Spinal cord (tissue), 4 donors: Measurements from ENCODE around the gene CYSRT1. TPM values are rescaled to one million over a fixed set of nuclear protein-coding genes. Genes with fewer than 3 reads are reported as not detected.

ENCODE experiments used
- polyA plus RNA-seq, 2 donors: library from polyadenylated mRNA; unstranded; fragments of 120-200 nt; gene quantifications; one replicate each; pipeline ENCODE4 v1.2.1, GENCODE V29; 2013; ENCODE audit not compliant: insufficient read length in 2 of 2
- total RNA-seq, 2 donors: library from RNA; depleted of rRNA in 1 of 2; stranded (reverse); fragments of 120-200 nt in 1 of 2; fragments of >200 nt in 1 of 2; gene quantifications; one replicate each; pipeline versions ENCODE4 v1.2.3 to v1.2.4, GENCODE V29; 2013 to 2014

CYSRT1 gene
- total and polyA plus RNA-seq, 4 donors: 0.69 to 4.5 (median 2.2) TPM

Other genes with a start within 250 kb of the CYSRT1 start
Only the 30 nearest of the 32 such genes appear.
- gene PAXX, start 232.8 kb upstream of the CYSRT1 start, total RNA-seq: 10 to 100 TPM; 15.7 to 57.5 TPM
- 100 to 1,000 TPM in 1 of 2 donors, 10 to 100 TPM in 1; 87.9 to 108 TPM for gene PAXX, start 232.8 kb upstream of the CYSRT1 start, polyA plus RNA-seq
- gene CLIC3, start 228.6 kb upstream of the CYSRT1 start, total RNA-seq: 1 to 10 TPM; 2.0 to 6.4 TPM
- 1 to 10 TPM in 1 of 2 donors, under 1 TPM in 1; 0.35 to 2.0 TPM for gene CLIC3, start 228.6 kb upstream of the CYSRT1 start, polyA plus RNA-seq
- gene ABCA2, start 196.9 kb upstream of the CYSRT1 start, total RNA-seq: 10 to 100 TPM; 46.8 to 52.0 TPM
- gene ABCA2, start 196.9 kb upstream of the CYSRT1 start, polyA plus RNA-seq: 100 to 1,000 TPM; 139 to 151 TPM
- under 1 TPM; 0.06 to 0.40 TPM for gene FUT7, start 193.1 kb upstream of the CYSRT1 start, total RNA-seq
- gene FUT7, start 193.1 kb upstream of the CYSRT1 start, polyA plus RNA-seq: under 1 TPM; 0.51 to 0.52 TPM
- gene NPDC1, start 179.0 kb upstream of the CYSRT1 start, total RNA-seq: 10 to 100 TPM; 26.7 to 82.7 TPM
- 100 to 1,000 TPM; 245 to 276 TPM for gene NPDC1, start 179.0 kb upstream of the CYSRT1 start, polyA plus RNA-seq
- 1 to 10 TPM; 5.7 to 7.9 TPM for gene ENTPD2, start 171.1 kb upstream of the CYSRT1 start, total RNA-seq
- gene ENTPD2, start 171.1 kb upstream of the CYSRT1 start, polyA plus RNA-seq: 10 to 100 TPM; 49.1 to 50.7 TPM
- 10 to 100 TPM in 1 of 2 donors, 1 to 10 TPM in 1; 5.0 to 12.6 TPM for gene SAPCD2, start 154.6 kb upstream of the CYSRT1 start, total RNA-seq
- gene SAPCD2, start 154.6 kb upstream of the CYSRT1 start, polyA plus RNA-seq: 10 to 100 TPM; 18.4 to 19.0 TPM
- 1 to 10 TPM; 3.5 to 8.1 TPM for gene UAP1L1, start 147.7 kb upstream of the CYSRT1 start, total RNA-seq
- 1 to 10 TPM; 4.4 to 6.2 TPM for gene UAP1L1, start 147.7 kb upstream of the CYSRT1 start, polyA plus RNA-seq
- gene MAN1B1, start 138.2 kb upstream of the CYSRT1 start, total RNA-seq: 10 to 100 TPM; 38.3 to 61.3 TPM
- 10 to 100 TPM; 63.3 to 81.3 TPM for gene MAN1B1, start 138.2 kb upstream of the CYSRT1 start, polyA plus RNA-seq
- gene DPP7, start 110.4 kb upstream of the CYSRT1 start, total RNA-seq: 100 to 1,000 TPM in 1 of 2 donors, 10 to 100 TPM in 1; 29.8 to 101 TPM
- 100 to 1,000 TPM; 127 to 144 TPM for gene DPP7, start 110.4 kb upstream of the CYSRT1 start, polyA plus RNA-seq
- 10 to 100 TPM; 16.2 to 99.0 TPM for gene GRIN1, start 86.0 kb upstream of the CYSRT1 start, total RNA-seq
- 100 to 1,000 TPM; 193 to 207 TPM for gene GRIN1, start 86.0 kb upstream of the CYSRT1 start, polyA plus RNA-seq
- gene LRRC26, start 55.1 kb upstream of the CYSRT1 start, total RNA-seq: under 1 TPM; 0.30 to 0.50 TPM
- 1 to 10 TPM; 1.3 to 1.9 TPM for gene LRRC26, start 55.1 kb upstream of the CYSRT1 start, polyA plus RNA-seq
- not detected for gene TMEM210, start 53.1 kb upstream of the CYSRT1 start, total RNA-seq
- gene TMEM210, start 53.1 kb upstream of the CYSRT1 start, polyA plus RNA-seq: under 1 TPM in 1 of 2 donors, not detected in 1; 0.42 TPM
- 10 to 100 TPM; 18.4 to 30.1 TPM for gene ANAPC2, start 36.6 kb upstream of the CYSRT1 start, total RNA-seq
- 10 to 100 TPM; 58.2 to 69.8 TPM for gene ANAPC2, start 36.6 kb upstream of the CYSRT1 start, polyA plus RNA-seq
- 10 to 100 TPM; 28.1 to 53.5 TPM for gene SSNA1, start 36.5 kb upstream of the CYSRT1 start, total RNA-seq
- 10 to 100 TPM; 64.1 to 66.9 TPM for gene SSNA1, start 36.5 kb upstream of the CYSRT1 start, polyA plus RNA-seq
- 1 to 10 TPM; 6.7 to 9.2 TPM for gene TPRN, start 24.4 kb upstream of the CYSRT1 start, total RNA-seq
- 10 to 100 TPM; 24.9 to 30.8 TPM for gene TPRN, start 24.4 kb upstream of the CYSRT1 start, polyA plus RNA-seq
- 10 to 100 TPM; 28.5 to 34.1 TPM for gene TMEM203, start 19.5 kb upstream of the CYSRT1 start, total RNA-seq
- gene TMEM203, start 19.5 kb upstream of the CYSRT1 start, polyA plus RNA-seq: 10 to 100 TPM; 48.8 to 50.7 TPM
- gene NDOR1, start 19.5 kb upstream of the CYSRT1 start, total RNA-seq: 1 to 10 TPM; 3.2 to 6.1 TPM
- gene NDOR1, start 19.5 kb upstream of the CYSRT1 start, polyA plus RNA-seq: 10 to 100 TPM; 18.5 to 23.8 TPM
- 1 to 10 TPM; 2.0 to 3.0 TPM for gene RNF208, start 2.9 kb upstream of the CYSRT1 start, total RNA-seq
- gene RNF208, start 2.9 kb upstream of the CYSRT1 start, polyA plus RNA-seq: 10 to 100 TPM; 64.3 to 66.6 TPM
- under 1 TPM in 1 of 2 donors, not detected in 1; 0.06 TPM for gene RNF224, start 2.3 kb downstream of the CYSRT1 start, total RNA-seq
- 1 to 10 TPM; 1.3 to 2.2 TPM for gene RNF224, start 2.3 kb downstream of the CYSRT1 start, polyA plus RNA-seq
- under 1 TPM in 1 of 2 donors, not detected in 1; 0.06 TPM for gene SLC34A3, start 5.7 kb downstream of the CYSRT1 start, total RNA-seq
- 1 to 10 TPM in 1 of 2 donors, under 1 TPM in 1; 0.95 to 1.6 TPM for gene SLC34A3, start 5.7 kb downstream of the CYSRT1 start, polyA plus RNA-seq
- 100 to 1,000 TPM; 152 to 247 TPM for gene TUBB4B, start 16.1 kb downstream of the CYSRT1 start, total RNA-seq
- gene TUBB4B, start 16.1 kb downstream of the CYSRT1 start, polyA plus RNA-seq: 100 to 1,000 TPM; 436 to 441 TPM
- not detected for gene STPG3, start 26.1 kb downstream of the CYSRT1 start, total RNA-seq
- gene STPG3, start 26.1 kb downstream of the CYSRT1 start, polyA plus RNA-seq: under 1 TPM; 0.32 to 0.68 TPM
- 10 to 100 TPM; 29.6 to 31.0 TPM for gene NELFB, start 30.2 kb downstream of the CYSRT1 start, total RNA-seq
- 10 to 100 TPM; 79.7 to 83.7 TPM for gene NELFB, start 30.2 kb downstream of the CYSRT1 start, polyA plus RNA-seq
- gene TOR4A, start 52.6 kb downstream of the CYSRT1 start, total RNA-seq: 1 to 10 TPM; 1.3 to 3.5 TPM
- 1 to 10 TPM; 2.1 to 2.5 TPM for gene TOR4A, start 52.6 kb downstream of the CYSRT1 start, polyA plus RNA-seq
- 1 to 10 TPM; 3.2 to 5.7 TPM for gene NRARP, start 77.1 kb downstream of the CYSRT1 start, total RNA-seq
- gene NRARP, start 77.1 kb downstream of the CYSRT1 start, polyA plus RNA-seq: 10 to 100 TPM; 14.0 to 15.8 TPM
- gene EXD3, start 198.0 kb downstream of the CYSRT1 start, total RNA-seq: 10 to 100 TPM in 1 of 2 donors, 1 to 10 TPM in 1; 9.4 to 21.7 TPM
- gene EXD3, start 198.0 kb downstream of the CYSRT1 start, polyA plus RNA-seq: 10 to 100 TPM; 33.5 to 43.5 TPM
- gene NOXA1, start 198.2 kb downstream of the CYSRT1 start, total RNA-seq: 1 to 10 TPM; 1.4 to 7.1 TPM
- 10 to 100 TPM; 14.2 to 14.6 TPM for gene NOXA1, start 198.2 kb downstream of the CYSRT1 start, polyA plus RNA-seq
- gene ENTPD8, start 216.2 kb downstream of the CYSRT1 start, total RNA-seq: under 1 TPM in 1 of 2 donors, not detected in 1; 0.39 TPM
- gene ENTPD8, start 216.2 kb downstream of the CYSRT1 start, polyA plus RNA-seq: 1 to 10 TPM in 1 of 2 donors, under 1 TPM in 1; 0.90 to 1.1 TPM
- 100 to 1,000 TPM in 1 of 2 donors, 10 to 100 TPM in 1; 29.7 to 103 TPM for gene NSMF, start 234.2 kb downstream of the CYSRT1 start, total RNA-seq
- gene NSMF, start 234.2 kb downstream of the CYSRT1 start, polyA plus RNA-seq: 100 to 1,000 TPM; 304 to 369 TPM